Esophagus (tissue), 2 donors: ENCODE data around the gene NDUFS7. TPM values are rescaled to one million over a fixed set of nuclear protein-coding genes. Genes with fewer than 3 reads are reported as not detected.
A peak's percentile ranks its signal among the peaks of the same experiment; 100 is the strongest.

Source experiments
- H3K27ac ChIP-seq, 2 donors: one replicate each; pipeline ENCODE4 v1.5.1; 2013; ENCODE audit warnings: low read depth in 2 of 2, mild to moderate bottlenecking in 2 of 2, inconsistent platforms in 1 of 2, low read length in 1 of 2, moderate library complexity in 1 of 2
- H3K27me3 ChIP-seq, 2 donors: one replicate each; pipeline ENCODE4 v1.6.1; 2013; ENCODE audit warnings: low read length in 2 of 2, control low read depth in 1 of 2, mild to moderate bottlenecking in 1 of 2; ENCODE audit not compliant: insufficient read depth in 2 of 2, control insufficient read depth in 1 of 2
- H3K36me3 ChIP-seq, 2 donors: one replicate each; pipeline ENCODE4 v1.6.1; 2013; ENCODE audit warnings: low read length in 1 of 2; ENCODE audit not compliant: control insufficient read depth in 2 of 2, insufficient read depth in 2 of 2
- H3K4me1 ChIP-seq, 2 donors: one replicate each; pipeline ENCODE4 v1.6.1; 2013; ENCODE audit warnings: low read length in 1 of 2; ENCODE audit not compliant: control insufficient read depth in 2 of 2, insufficient read depth in 2 of 2
- H3K4me3 ChIP-seq, 2 donors: one replicate each; pipeline ENCODE4 v1.5.1; 2013; ENCODE audit warnings: low read length in 2 of 2, mild to moderate bottlenecking in 2 of 2, low read depth in 1 of 2, moderate library complexity in 1 of 2
- H3K9me3 ChIP-seq, 2 donors: one replicate each; pipeline ENCODE4 v1.6.1; 2013; ENCODE audit warnings: mild to moderate bottlenecking in 2 of 2, low read depth in 1 of 2, low read length in 1 of 2, moderate library complexity in 1 of 2; ENCODE audit not compliant: control insufficient read depth in 2 of 2, insufficient read depth in 1 of 2
- WGBS, 2 donors: extraction: QIAGEN DNeasy Blood & Tissue Kit; methylation state at CpG; one replicate each; pipeline ENCODE4 v1.1.7; 2013; 5-methylcytosine and 5-hydroxymethylcytosine counted together
- polyA plus RNA-seq, 2 donors: library from polyadenylated mRNA; stranded (reverse); fragments of 200-250 nt; gene quantifications; one replicate each; pipeline ENCODE4 v1.2.3, GENCODE V29; 2013
- donor health status: healthy with polysubstance abuse.
- donor health status: Bipolar disorder and iron deficiency.

The NDUFS7 gene
- polyA plus RNA-seq, 2 donors: 106 to 160 TPM

- peak overlapping the region in 1 of 2 donors; percentile 25 for H3K27ac ChIP-seq
Observed at GRCh38 chr19:1374250-1374577, 9.5 kb upstream of the NDUFS7 start.

DNA sequence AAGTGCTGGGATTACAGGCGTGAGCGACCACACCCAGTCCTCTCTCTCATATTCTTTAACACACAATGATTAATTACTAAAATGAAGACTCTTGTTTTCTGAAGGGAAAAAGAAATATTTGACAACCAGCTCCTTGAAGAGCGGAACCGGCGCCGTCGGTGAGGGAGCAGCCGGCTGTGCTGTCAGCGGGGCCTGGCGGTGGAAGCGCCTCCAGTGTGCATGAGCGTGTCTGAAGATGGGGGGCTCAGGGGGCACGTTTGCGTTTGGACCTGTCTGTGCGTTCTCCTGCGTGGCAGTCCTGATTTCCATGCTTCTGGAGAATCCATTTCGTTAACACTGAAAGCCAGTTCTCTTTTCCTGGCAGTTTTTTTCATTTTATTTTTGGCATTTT lies 7.3 kb upstream of the NDUFS7 start:
- Histone ChIP-seq H3K27me3 (no peaks in the 10 kb centered on the region), H3K36me3 (peaks cover 0 to 26% of the 10 kb centered on the region in 2 donors), H3K4me3 (no peak overlapping the region), H3K4me1 (no peaks in the 10 kb centered on the region), H3K27ac (no peak overlapping the region), H3K9me3 (peaks cover 0 to 3% of the 10 kb centered on the region in 2 donors)
- WGBS, 2 donors: 86 to 90% methylated on average over 17 of the region's 17 CpGs

More at GRCh38 chr19:1374250-1374577, 9.5 kb upstream of the NDUFS7 start:
- Histone ChIP-seq H3K36me3 (peaks cover 8 to 44% of the 10 kb centered on the region in 2 donors), H3K4me1 (no peaks in the 10 kb centered on the region), H3K4me3 (no peak overlapping the region), H3K9me3 (peaks cover 0 to 3% of the 10 kb centered on the region in 2 donors), H3K27me3 (no peaks in the 10 kb centered on the region)
- 74% methylated on average over 12 of the region's 12 CpGs for WGBS, 2 donors

- Histone ChIP-seq H3K36me3 (peaks cover 0 to 23% of the 10 kb centered on the region in 2 donors), H3K27me3 (no peaks in the 10 kb centered on the region), H3K4me3 (no peak overlapping the region), H3K9me3 (peaks cover 0 to 3% of the 10 kb centered on the region in 2 donors), H3K4me1 (no peaks in the 10 kb centered on the region), H3K27ac (no peak overlapping the region)
- 91 to 95% methylated on average over 43 of the region's 43 CpGs for WGBS, 2 donors
Observed at GRCh38 chr19:1377176-1377964, 6.3 kb upstream of the NDUFS7 start.

GRCh38 chr19:1377965-1378785 lies 5.5 kb upstream of the NDUFS7 start:
- H3K27me3 ChIP-seq: no peaks in the 10 kb centered on the region
- H3K4me3 ChIP-seq: no peak overlapping the region
- peaks cover 0 to 19% of the 10 kb centered on the region in 2 donors for H3K36me3 ChIP-seq
- 80 to 84% methylated on average over 33 of the region's 33 CpGs for WGBS, 2 donors
- no peak overlapping the region for H3K27ac ChIP-seq
- H3K9me3 ChIP-seq: peaks cover 0 to 3% of the 10 kb centered on the region in 2 donors
- no peaks in the 10 kb centered on the region for H3K4me1 ChIP-seq

GRCh38 chr19:1379126-1379905 lies 4.4 kb upstream of the NDUFS7 start:
- Histone ChIP-seq H3K27me3 (no peaks in the 10 kb centered on the region), H3K27ac (no peak overlapping the region), H3K4me1 (no peaks in the 10 kb centered on the region), H3K9me3 (peaks cover 0 to 3% of the 10 kb centered on the region in 2 donors), H3K36me3 (peaks cover 0 to 11% of the 10 kb centered on the region in 2 donors), H3K4me3 (no peak overlapping the region)
- WGBS, 2 donors: 69 to 74% methylated on average over 25 to 27 of the region's 27 CpGs

DNA sequence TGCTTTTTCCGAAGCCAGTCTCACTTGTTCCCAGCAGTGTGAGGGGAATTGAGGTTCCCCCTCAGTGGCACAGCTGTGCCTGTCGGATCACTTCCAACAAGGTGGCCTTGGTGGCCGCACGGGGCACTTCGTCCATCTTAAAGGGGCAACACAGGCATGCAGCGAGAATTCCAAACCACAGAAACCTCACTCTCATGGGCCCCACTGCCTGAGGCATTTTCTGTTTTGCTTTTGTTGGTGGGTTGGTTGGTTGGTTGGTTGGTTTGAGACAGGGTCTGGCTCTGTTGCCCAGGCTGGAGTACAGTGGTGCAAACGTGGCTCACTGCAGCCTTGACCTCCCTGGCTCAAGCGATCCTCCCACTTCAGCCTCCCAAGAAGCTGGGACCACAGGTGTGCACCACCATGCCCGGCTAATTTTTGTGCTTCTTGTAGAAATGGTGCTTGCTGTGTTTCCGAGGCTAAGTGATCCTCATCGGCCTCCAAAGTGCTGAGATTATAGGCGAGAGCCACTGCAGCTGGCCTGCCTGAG lies 3.7 kb upstream of the NDUFS7 start:
- peaks cover 0 to 3% of the 10 kb centered on the region in 2 donors for H3K9me3 ChIP-seq
- no peak overlapping the region for H3K4me3 ChIP-seq
- H3K36me3 ChIP-seq: peaks cover 0 to 11% of the 10 kb centered on the region in 2 donors
- H3K27ac ChIP-seq: no peak overlapping the region
- no peaks in the 10 kb centered on the region for H3K27me3 ChIP-seq
- 63 to 71% methylated on average over 12 of the region's 12 CpGs for WGBS, 2 donors
- peaks cover 0 to 3% of the 10 kb centered on the region in 2 donors for H3K4me1 ChIP-seq

DNA sequence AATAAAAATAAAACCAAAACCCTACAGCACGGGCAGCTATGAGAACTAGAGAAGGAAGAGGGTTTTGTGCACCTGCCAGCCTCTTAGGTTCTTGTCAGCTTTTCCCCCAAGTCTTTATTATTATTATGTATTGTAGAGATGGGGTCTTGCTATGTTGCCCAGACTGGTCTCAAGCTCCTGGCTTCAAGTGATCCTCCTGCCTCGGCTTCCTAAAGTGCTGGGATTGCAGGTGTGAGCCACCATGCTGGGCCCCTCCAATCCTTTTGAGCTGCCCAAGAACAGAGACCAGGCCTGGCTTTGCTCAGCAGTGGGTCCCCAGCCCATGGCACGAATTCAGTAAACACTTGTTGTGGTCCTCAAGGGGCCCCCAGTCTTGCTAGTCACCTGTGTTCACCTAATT lies 1.5 kb upstream of the NDUFS7 start:
- Histone ChIP-seq H3K27ac (no peak overlapping the region), H3K27me3 (no peaks in the 10 kb centered on the region), H3K36me3 (peaks cover 0 to 5% of the 10 kb centered on the region in 2 donors), H3K4me1 (peaks cover 0 to 9% of the 10 kb centered on the region in 2 donors), H3K9me3 (peaks cover 0 to under 1% of the 10 kb centered on the region in 2 donors), H3K4me3 (no peak overlapping the region)
- WGBS, 2 donors: 80 to 81% methylated on average over 3 of the region's 3 CpGs

DNA sequence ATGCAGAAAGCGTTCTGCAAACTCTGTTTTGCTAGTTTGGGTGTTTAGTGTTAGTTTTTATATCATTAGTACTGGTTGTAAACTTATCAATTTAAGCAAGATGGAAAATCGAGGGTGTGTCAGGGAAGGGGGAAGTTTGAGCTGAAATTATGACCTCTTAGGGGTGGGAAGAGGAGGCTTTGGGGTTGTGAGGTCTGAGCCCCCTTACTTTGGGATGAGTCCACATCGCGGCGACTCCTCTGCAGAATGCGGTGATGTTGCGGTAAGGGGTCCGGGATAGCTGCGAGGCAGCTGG lies 743 bp upstream of the NDUFS7 start:
- peak overlapping the region in 1 of 2 donors; percentile 66 for H3K27ac ChIP-seq
- H3K27me3 ChIP-seq: no peaks in the 10 kb centered on the region
- H3K9me3 ChIP-seq: no peaks in the 10 kb centered on the region
- no peak overlapping the region for H3K4me3 ChIP-seq
- 13 to 15% methylated on average over 9 of the region's 9 CpGs for WGBS, 2 donors
- peaks cover 0 to 10% of the 10 kb centered on the region in 2 donors for H3K4me1 ChIP-seq
- peaks cover 0 to 2% of the 10 kb centered on the region in 2 donors for H3K36me3 ChIP-seq

GRCh38 chr19:1384085-1384462 lies 367 bp downstream of the NDUFS7 start:
- H3K4me3 ChIP-seq: peak overlapping the region; percentile 95 to 97
- H3K27me3 ChIP-seq: no peaks in the 10 kb centered on the region
- peaks cover 0 to 10% of the 10 kb centered on the region in 2 donors for H3K4me1 ChIP-seq
- peaks cover 5 to 12% of the 10 kb centered on the region in 2 donors for H3K36me3 ChIP-seq
- H3K27ac ChIP-seq: peak overlapping the region; percentile 90 to 97
- WGBS, 2 donors: 0% methylated on average over 23 of the region's 23 CpGs
- peaks cover 0 to 2% of the 10 kb centered on the region in 2 donors for H3K9me3 ChIP-seq
